ENCODE measurements around the gene CYP2A13. TPM values are rescaled to one million over a fixed set of nuclear protein-coding genes. Genes with fewer than 3 reads are reported as not detected.
"Not testable (repeated sequence)": the region's sequence is repeated elsewhere in the genome, so short reads cannot be mapped to it uniquely, and the experiment has no call there.

Gene CYP2A13
- total RNA-seq, 1 experiment from 2014 or later, result not detected

DNA sequence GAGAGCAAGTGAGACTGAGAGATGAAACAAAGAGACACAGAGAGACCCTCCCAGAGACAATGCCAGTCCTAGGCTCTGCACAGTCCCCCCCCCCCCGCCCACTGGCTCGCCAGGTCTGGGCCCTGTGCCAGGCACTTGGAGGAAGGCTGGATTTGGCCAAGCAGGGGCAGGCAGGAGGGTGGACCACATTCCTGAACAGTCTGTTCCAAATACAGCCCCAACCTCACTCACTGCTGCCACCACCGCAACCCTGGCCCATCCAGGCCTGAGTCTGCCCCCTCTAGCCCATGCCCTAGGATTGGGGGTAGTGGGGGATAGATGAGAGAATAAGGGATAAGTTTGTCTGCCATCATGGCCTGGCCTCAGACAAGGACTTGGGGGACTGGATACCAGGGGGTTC, 45.0 kb downstream of the CYP2A13 start:
- ATAC-seq (no peak), DNase-seq (no peak)
- Histone ChIP-seq H3F3A (ENCODE audit: low read length, unreplicated experiment) (no peaks in the 10 kb centered on the region), H3K4me1 (ENCODE audit: insufficient read depth, low read length) (no peaks in the 10 kb centered on the region), H2AFZ (ENCODE audit: low read length) (no peak overlapping the region), H3K27me3 (ENCODE audit: low read length) (no peaks in the 10 kb centered on the region), H3K4me2 (ENCODE audit: low read length) (no peak overlapping the region), H3K27ac (ENCODE audit: low read length) (no peak overlapping the region), H4K20me1 (ENCODE audit: low read length) (no peaks in the 10 kb centered on the region), H3K9ac (ENCODE audit: low read length) (no peak overlapping the region), H3K36me3 (ENCODE audit: low read depth, low read length) (no peaks in the 10 kb centered on the region), H3K79me2 (ENCODE audit: low read length) (no peaks in the 10 kb centered on the region), H3K9me2 (replicated peaks; ENCODE audit: low read length) (no peaks in the 10 kb centered on the region), H3K9me3 (ENCODE audit: low read length) (no peaks in the 10 kb centered on the region), H3K4me3 (ENCODE audit: low read length) (no peak overlapping the region)
- CTCF ChIA-PET, result no interaction called here
- intact Hi-C loops (cut with micrococcal nuclease), result no loop called here
- no peak for TF ChIP-seq EZH2phosphoT487 (IDR thresholded peaks at IDR 0.05; ENCODE audit: borderline replicate concordance, low read length)
- TF ChIP-seq, protein P1, sequence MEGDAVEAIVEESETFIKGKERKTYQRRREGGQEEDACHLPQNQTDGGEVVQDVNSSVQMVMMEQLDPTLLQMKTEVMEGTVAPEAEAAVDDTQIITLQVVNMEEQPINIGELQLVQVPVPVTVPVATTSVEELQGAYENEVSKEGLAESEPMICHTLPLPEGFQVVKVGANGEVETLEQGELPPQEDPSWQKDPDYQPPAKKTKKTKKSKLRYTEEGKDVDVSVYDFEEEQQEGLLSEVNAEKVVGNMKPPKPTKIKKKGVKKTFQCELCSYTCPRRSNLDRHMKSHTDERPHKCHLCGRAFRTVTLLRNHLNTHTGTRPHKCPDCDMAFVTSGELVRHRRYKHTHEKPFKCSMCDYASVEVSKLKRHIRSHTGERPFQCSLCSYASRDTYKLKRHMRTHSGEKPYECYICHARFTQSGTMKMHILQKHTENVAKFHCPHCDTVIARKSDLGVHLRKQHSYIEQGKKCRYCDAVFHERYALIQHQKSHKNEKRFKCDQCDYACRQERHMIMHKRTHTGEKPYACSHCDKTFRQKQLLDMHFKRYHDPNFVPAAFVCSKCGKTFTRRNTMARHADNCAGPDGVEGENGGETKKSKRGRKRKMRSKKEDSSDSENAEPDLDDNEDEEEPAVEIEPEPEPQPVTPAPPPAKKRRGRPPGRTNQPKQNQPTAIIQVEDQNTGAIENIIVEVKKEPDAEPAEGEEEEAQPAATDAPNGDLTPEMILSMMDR (conservative IDR thresholded peaks at IDR 0.05; ENCODE audit: low read depth, low read length), result no peak
- TF ChIP-seq EZH2 (IDR thresholded peaks at IDR 0.05; ENCODE audit: low read length, unreplicated experiment), result no peak
- POLR2A ChIA-PET (ENCODE audit: unreplicated experiment), result no interaction called here
- BruUV-seq (replicated peaks), result no TSS peak

DNA sequence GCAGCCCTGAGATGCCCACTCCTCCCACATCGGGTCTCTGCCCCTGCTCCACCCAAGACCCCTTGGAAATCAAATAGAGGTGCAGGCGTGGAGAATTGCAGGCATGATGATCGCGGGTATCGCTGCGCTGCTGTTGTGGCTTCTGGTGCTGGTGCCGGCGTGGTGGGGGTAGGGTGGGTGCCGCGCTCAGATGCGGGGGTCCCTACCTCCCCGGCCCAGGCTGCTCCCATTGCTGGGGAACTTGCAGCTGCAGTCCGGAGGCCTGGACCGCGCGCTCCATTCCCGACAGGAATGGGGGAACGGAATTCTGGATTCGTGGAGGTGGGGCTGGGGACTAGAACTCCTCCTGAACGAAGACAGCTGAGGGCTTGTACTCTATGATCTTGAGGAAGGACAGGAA, 46.4 kb downstream of the CYP2A13 start:
- no peak for ATAC-seq
- Histone ChIP-seq H3K79me2 (ENCODE audit: low read length) (no peaks in the 10 kb centered on the region), H2AFZ (ENCODE audit: low read length) (no peak overlapping the region), H3F3A (ENCODE audit: low read length, unreplicated experiment) (no peaks in the 10 kb centered on the region), H3K4me3 (ENCODE audit: low read length) (no peak overlapping the region), H3K9me2 (replicated peaks; ENCODE audit: low read length) (no peaks in the 10 kb centered on the region), H3K27ac (ENCODE audit: low read length) (no peak overlapping the region), H3K4me1 (ENCODE audit: insufficient read depth, low read length) (no peaks in the 10 kb centered on the region), H3K4me2 (ENCODE audit: low read length) (no peak overlapping the region), H3K9me3 (ENCODE audit: low read length) (no peaks in the 10 kb centered on the region), H3K36me3 (ENCODE audit: low read depth, low read length) (no peaks in the 10 kb centered on the region), H3K9ac (ENCODE audit: low read length) (no peak overlapping the region), H4K20me1 (ENCODE audit: low read length) (no peaks in the 10 kb centered on the region), H3K27me3 (ENCODE audit: low read length) (no peaks in the 10 kb centered on the region)
- no peak for DNase-seq
- TF ChIP-seq, protein P1 (conservative IDR thresholded peaks at IDR 0.05; ENCODE audit: low read depth, low read length), result no peak
- intact Hi-C loops (cut with micrococcal nuclease), result no loop called here
- no TSS peak for BruUV-seq (replicated peaks)
- ChIA-PET CTCF (no interaction called here), POLR2A (ENCODE audit: unreplicated experiment) (no interaction called here)

DNA sequence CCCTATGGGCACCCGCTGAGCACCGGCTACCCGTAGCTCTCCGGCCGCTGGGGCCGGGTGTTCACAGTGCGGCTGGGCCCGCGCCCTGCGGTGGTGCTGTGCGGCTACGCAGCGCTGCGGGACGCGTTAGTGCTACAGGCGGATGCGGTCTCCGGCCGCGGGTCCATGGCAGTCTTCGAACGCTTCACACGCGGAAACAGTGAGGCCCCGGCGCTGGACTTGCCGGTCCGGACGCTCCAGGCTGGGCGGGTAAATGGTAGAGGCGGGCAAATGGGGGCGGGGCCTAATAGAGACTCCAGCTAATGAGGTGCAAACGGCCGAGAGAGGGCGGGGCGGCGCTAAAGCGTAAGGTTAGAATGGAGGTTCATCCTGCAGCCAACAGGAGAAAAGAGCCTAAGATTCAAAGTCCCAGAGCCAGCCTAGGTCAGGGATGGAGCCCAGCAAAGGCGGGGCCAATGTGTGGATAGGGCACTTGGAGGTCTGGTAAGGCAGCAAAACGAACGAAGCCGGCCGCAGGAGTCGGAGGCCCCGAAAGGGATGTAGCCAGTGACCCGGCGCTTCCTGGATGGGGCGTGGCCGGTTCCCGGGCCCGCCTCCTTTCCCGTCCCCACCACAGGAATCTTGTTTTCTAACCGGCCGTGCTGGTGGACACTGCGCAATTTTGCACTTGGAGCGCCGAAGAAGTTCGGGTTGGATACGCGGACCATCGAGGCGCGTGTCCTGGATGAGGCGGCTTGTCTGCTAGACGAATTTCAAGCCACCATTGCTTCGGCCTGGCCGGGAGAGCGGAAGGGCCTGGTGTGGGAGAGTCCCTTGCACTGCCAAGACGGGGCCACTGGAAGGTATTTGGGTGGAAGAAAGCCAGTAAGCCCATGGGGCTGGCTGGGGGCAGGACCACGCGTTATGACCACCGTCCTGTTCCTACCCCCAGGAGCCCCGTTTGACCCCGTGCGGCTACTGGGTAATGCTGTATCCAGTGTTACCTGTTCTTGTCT, 47.4 kb downstream of the CYP2A13 start:
- H3K9ac ChIP-seq (ENCODE audit: low read length); H3K27me3 ChIP-seq (ENCODE audit: low read length); BruUV-seq (replicated peaks); DNase-seq; H3K4me1 ChIP-seq (ENCODE audit: insufficient read depth, low read length); ATAC-seq; intact Hi-C loops (cut with micrococcal nuclease); H3K4me2 ChIP-seq (ENCODE audit: low read length); POLR2A ChIA-PET (ENCODE audit: unreplicated experiment); H3K9me2 ChIP-seq (replicated peaks; ENCODE audit: low read length); H2AFZ ChIP-seq (ENCODE audit: low read length); H3F3A ChIP-seq (ENCODE audit: low read length, unreplicated experiment); H3K9me3 ChIP-seq (ENCODE audit: low read length); H4K20me1 ChIP-seq (ENCODE audit: low read length); H3K4me3 ChIP-seq (ENCODE audit: low read length); H3K79me2 ChIP-seq (ENCODE audit: low read length); H3K27ac ChIP-seq (ENCODE audit: low read length); H3K36me3 ChIP-seq (ENCODE audit: low read depth, low read length); CTCF ChIA-PET: not testable (repeated sequence)
